GM12878 (cell line): ENCODE results near the gene TMEM109. TPM values are rescaled to one million over a fixed set of nuclear protein-coding genes. Genes with fewer than 3 reads are reported as not detected.

Experiments used
- ATAC-seq: fragments of 200-7000 bp; cut with Tn5 transposase; 3 replicates; pipeline ENCODE4 v1.9.1; 2020; ENCODE audit warnings: mild to moderate bottlenecking, moderate library complexity
- BruUV-seq: library from RNA; stranded (reverse); fragments of 400-500 nt; replicated peaks from 2 replicates; lab custom pipeline; 2021; lab: Mats Ljungman, UMichigan
- CTCF ChIA-PET: fragments of 300-600 bp; sonication (Branson Sonifier 250); formaldehyde crosslinking; extraction: SDS; loops from one replicate; lab custom pipeline; 2021; ENCODE audit warnings: inconsistent platforms; lab: Yijun Ruan, JAX
- POLR2A ChIA-PET: fragments of 350-600 bp; formaldehyde crosslinking; extraction: SDS; loops from one replicate; lab custom pipeline; 2021; ENCODE audit warnings: inconsistent platforms; lab: Charles Lee
- RAD21 ChIA-PET: fragments of 300-600 bp; sonication (Branson Sonifier 250); formaldehyde crosslinking; loops from one replicate; lab custom pipeline; 2023; ENCODE audit warnings: antibody characterized with exemption; ENCODE audit not compliant: unreplicated experiment; lab: Charles Lee
- SMC1A ChIA-PET: fragments of 300-600 bp; sonication (Branson Sonifier 250); formaldehyde crosslinking; loops from one replicate; lab custom pipeline; 2023; ENCODE audit not compliant: unreplicated experiment, uncharacterized antibody; lab: Charles Lee
- DNase-seq: peaks from one replicate; pipeline ENCODE4 v3.0.0-alpha.2; 2011; ENCODE audit warnings: low read depth, low spot score
- FAIRE-seq: peaks from 3 replicates; lab custom pipeline; 2011; peaks lifted over from hg19 to GRCh38; lab: Jason Lieb, UNC
- H2AFZ ChIP-seq: 2 replicates; pipeline ENCODE4 v1.6.0; 2011; ENCODE audit warnings: low read depth, low read length, control low read depth; ENCODE audit not compliant: control insufficient read depth
- H3K27ac ChIP-seq: 2 replicates; pipeline ENCODE4 v1.5.1; 2011; ENCODE audit warnings: control low read depth; ENCODE audit not compliant: control insufficient read depth, insufficient read depth
- H3K27me3 ChIP-seq, 2 experiments: replicated peaks in 1 of 2; 2 replicates each; pipeline versions ENCODE4 v1.6.0 to v1.6.1; 2011; ENCODE audit warnings: low read length in 1 of 2; ENCODE audit not compliant: control insufficient read depth in 2 of 2, insufficient read depth in 2 of 2
- H3K36me3 ChIP-seq, 2 experiments: 2 replicates each; pipeline ENCODE4 v1.5.1; 2011; ENCODE audit warnings: low read length in 1 of 2; ENCODE audit not compliant: control insufficient read depth in 2 of 2, insufficient read depth in 2 of 2
- H3K4me1 ChIP-seq: 2 replicates; pipeline ENCODE4 v1.6.1; 2011; ENCODE audit warnings: mild to moderate bottlenecking, low read length, moderate library complexity, mixed read lengths; ENCODE audit not compliant: control insufficient read depth, insufficient read depth
- H3K4me2 ChIP-seq: 2 replicates; pipeline ENCODE4 v1.6.0; 2011; ENCODE audit warnings: control low read depth; ENCODE audit not compliant: control insufficient read depth, insufficient read depth
- H3K4me3 ChIP-seq: fragments of 200-600 bp; sonication (generic); 2 replicates; pipeline ENCODE4 v1.5.1; 2016
- H3K79me2 ChIP-seq: 2 replicates; pipeline ENCODE4 v1.6.0; 2011; ENCODE audit warnings: low read length; ENCODE audit not compliant: control insufficient read depth, insufficient read depth
- H3K9ac ChIP-seq: 2 replicates; pipeline ENCODE4 v1.8.0; 2011; ENCODE audit warnings: low read length, control low read depth, mixed read lengths; ENCODE audit not compliant: control insufficient read depth, insufficient read depth
- H3K9me3 ChIP-seq: replicated peaks from 3 replicates; pipeline ENCODE4 v1.5.1; 2011; ENCODE audit warnings: mild to moderate bottlenecking, low read length; ENCODE audit not compliant: control insufficient read depth, insufficient read depth
- H4K20me1 ChIP-seq: 2 replicates; pipeline ENCODE4 v1.6.0; 2011; ENCODE audit not compliant: control insufficient read depth, insufficient read depth
- ELK1 ChIP-seq: IDR thresholded peaks from 2 replicates; pipeline ENCODE4 v1.6.1; 2012; ENCODE audit warnings: low read depth, low read length, improper control_type of control experiment
- LARP7 ChIP-seq: fragments of 450-650 bp; IDR thresholded peaks from 2 replicates; pipeline ENCODE4 v1.6.1; 2017; ENCODE audit warnings: mild to moderate bottlenecking
- PBX3 ChIP-seq: IDR thresholded peaks from 2 replicates; pipeline ENCODE4 v1.6.1; 2011; ENCODE audit warnings: mild to moderate bottlenecking, low read depth, low read length, moderate library complexity; ENCODE audit not compliant: insufficient replicate concordance
- PKNOX1 ChIP-seq: fragments of 450-650 bp; IDR thresholded peaks from 2 replicates; pipeline ENCODE4 v1.6.1; 2016; ENCODE audit warnings: mild to moderate bottlenecking
- POLR2A ChIP-seq: IDR thresholded peaks from 2 replicates; pipeline ENCODE4 v1.6.1; 2011; ENCODE audit warnings: low read depth, mild to moderate bottlenecking, low read length
- POLR2AphosphoS5 ChIP-seq: IDR thresholded peaks from 2 replicates; pipeline ENCODE4 v1.6.1; 2011; ENCODE audit warnings: mild to moderate bottlenecking, low read length, inconsistent platforms
- RELA ChIP-seq: fragments of 450-650 bp; IDR thresholded peaks from 2 replicates; pipeline ENCODE4 v1.8.0; 2014; ENCODE audit warnings: borderline replicate concordance; ENCODE audit not compliant: partially characterized antibody
- SMAD5 ChIP-seq: IDR thresholded peaks from 2 replicates; pipeline ENCODE4 v1.6.1; 2016; ENCODE audit warnings: antibody characterized with exemption, low read depth
- ZNF687 ChIP-seq: fragments of 450-650 bp; IDR thresholded peaks from 2 replicates; pipeline ENCODE4 v1.6.1; 2017; ENCODE audit warnings: mild to moderate bottlenecking, moderate library complexity
- WGBS: methylation state at CpG from one replicate; pipeline ENCODE4 v1.1.6; 2016; ENCODE audit warnings: low lambda C conversion rate; ENCODE audit not compliant: insufficient replicate concordance, insufficient coverage; ENCODE audit errors: missing lambda C conversion rate; 5-methylcytosine and 5-hydroxymethylcytosine counted together
- in situ Hi-C: fragments of 300-500 bp; cut with MboI; formaldehyde crosslinking; loops from 9 replicates; pipeline ENCODE4 v1.14.3; 2018; ENCODE audit warnings: mixed read lengths
- intact Hi-C: fragments of 100-400 bp; cut with micrococcal nuclease; formaldehyde crosslinking; loops from one replicate; pipeline ENCODE4 v1.14.2; 2022; ENCODE audit not compliant: unreplicated experiment
- polyA plus RNA-seq, 11 experiments: library from polyadenylated mRNA; depleted of rRNA in 4 of 11; unstranded in 6 of 11; stranded (reverse) in 5 of 11; fragments of >200 nt; fragmentation: Nextera tagmentation in 4 of 11; fragmentation: Illumina TruSeq in 1 of 11; extraction: Ambion mirVana in 4 of 11; extraction: Trizol in 1 of 11; gene quantifications; 1 replicate in 1 of 11; 2 replicates in 10 of 11; pipeline versions ENCODE4 v1.2.1 to v1.2.3, GENCODE V29; 2011 to 2016; ENCODE audit warnings: inconsistent platforms in 2 of 11, missing spikeins in 2 of 11, low read depth in 1 of 11
- total RNA-seq, 4 experiments: library from RNA; depleted of rRNA in 3 of 4; stranded (reverse); fragments of >200 nt in 3 of 4; fragmentation: Illumina TruSeq in 1 of 4; extraction: Trizol in 1 of 4; gene quantifications; 2 replicates each; pipeline versions ENCODE4 v1.2.1 to v1.2.3, GENCODE V29; 2013 to 2021

Gene TMEM109
- total and polyA plus RNA-seq, 10 of the 15 experiments (the other 5 are each of a cell fraction or from before 2014, with no cell fraction given) = 21.9 to 199 (median 85.2) TPM

- TF ChIP-seq ZNF687 = no peak
Measured at GRCh38 chr11:60934790-60935605, 21.0 kb downstream of the TMEM109 start (continued).

- WGBS = 71% methylated on average over 25 of the region's 27 CpGs
- in situ Hi-C loops = no loop called here
- Histone ChIP-seq H3K9ac (no peak overlapping the region), H3K4me1 (peaks cover 17% of the 10 kb centered on the region), H2AFZ (no peak overlapping the region), H3K36me3 (peaks cover 11 to 13% of the 10 kb centered on the region in 2 experiments), H3K4me3 (no peak overlapping the region), H3K4me2 (no peak overlapping the region), H3K9me3 (no peaks in the 10 kb centered on the region), H4K20me1 (no peaks in the 10 kb centered on the region), H3K79me2 (no peaks in the 10 kb centered on the region), H3K27me3 (no peaks in the 10 kb centered on the region), H3K27ac (no peak overlapping the region)
- ChIA-PET RAD21 (no interaction called here), CTCF (interaction anchor here (1.3 kb wide), 1 partner anchor 20 kb away, joined by 4 read pairs; no protein-coding TSS in a partner anchor), POLR2A (no interaction called here), SMC1A (no interaction called here)
- TF ChIP-seq ELK1 = no peak
- TF ChIP-seq LARP7 = 0 out of 2 replicates have a peak, but pooled peaks have one; percentile 43
- TF ChIP-seq PBX3 = peak; percentile 2
- no peak for TF ChIP-seq RELA
- peak; percentile 43; the same call in 1 of the 2 replicates for TF ChIP-seq SMAD5
- peak; percentile 55 for TF ChIP-seq PKNOX1
- peak; percentile 86 for TF ChIP-seq POLR2A
- peak; percentile 33; the same call in 1 of the 2 replicates for TF ChIP-seq POLR2AphosphoS5
- no TSS peak for BruUV-seq
- intact Hi-C loops = no loop called here
- peak; percentile 26 for ATAC-seq
- FAIRE-seq = no peak
- no peak for DNase-seq
Measured at GRCh38 chr11:60935676-60936442, 21.9 kb downstream of the TMEM109 start.
